GM12864 (cell line): ENCODE measurements around the gene PLD5.

Experiments
- DNase-seq: peaks from one replicate; pipeline ENCODE4 v3.0.0-alpha.2; 2011; ENCODE audit warnings: low read depth
- H3K4me3 ChIP-seq: 2 replicates; pipeline ENCODE4 v1.5.1; 2011; ENCODE audit warnings: mild to moderate bottlenecking, low read depth, low read length, control low read depth
- CTCF ChIP-seq: IDR thresholded peaks from 2 replicates; pipeline ENCODE4 v1.5.1; 2011; ENCODE audit warnings: low read depth, mild to moderate bottlenecking, moderate library complexity, low read length, control low read depth, inconsistent platforms; ENCODE audit errors: missing control alignments

PLD5 gene

GRCh38 chr1:242456726-242457269, 67.7 kb downstream of the PLD5 start:
- no peak for TF ChIP-seq CTCF
- H3K4me3 ChIP-seq, result no peak overlapping the region
- DNase-seq, result no peak

GRCh38 chr1:242455052-242455361, 69.5 kb downstream of the PLD5 start:
- TF ChIP-seq CTCF, result no peak
- H3K4me3 ChIP-seq, result no peak overlapping the region
- DNase-seq, result no peak

GRCh38 chr1:242454262-242455051, 70.0 kb downstream of the PLD5 start:
- no peak for DNase-seq
- TF ChIP-seq CTCF, result peak; percentile 50
- H3K4me3 ChIP-seq, result no peak overlapping the region

GRCh38 chr1:242452573-242452972, 71.9 kb downstream of the PLD5 start:
- no peak for DNase-seq
- no peak for TF ChIP-seq CTCF
- H3K4me3 ChIP-seq, result no peak overlapping the region

- no peak for TF ChIP-seq CTCF
- DNase-seq, result no peak
- H3K4me3 ChIP-seq, result no peak overlapping the region
These were observed 74.8 kb downstream of the PLD5 start for GRCh38 chr1:242449661-242450060.

GRCh38 chr1:242448910-242449645, 75.4 kb downstream of the PLD5 start:
- DNase-seq, result no peak
- H3K4me3 ChIP-seq, result no peak overlapping the region
- TF ChIP-seq CTCF, result no peak
